Mesendoderm (in vitro differentiated cells): ENCODE results near the gene TRDN.
"Not testable (repeated sequence)": the region's sequence is repeated elsewhere in the genome, so short reads cannot be mapped to it uniquely, and the experiment has no call there.

Experiments
- DNase-seq: peaks from one replicate; pipeline ENCODE4 v3.0.0; 2013
- H2AK5ac ChIP-seq: 2 replicates; pipeline ENCODE4 v1.6.1; 2013; ENCODE audit warnings: low read length, inconsistent platforms
- H2BK120ac ChIP-seq: 2 replicates; pipeline ENCODE4 v1.6.1; 2013; ENCODE audit warnings: low read depth, mild to moderate bottlenecking, low read length, moderate library complexity, mixed read lengths
- H2BK15ac ChIP-seq: replicated peaks from 2 replicates; pipeline ENCODE4 v1.6.1; 2013; ENCODE audit warnings: low read depth, mild to moderate bottlenecking, moderate library complexity
- H2BK5ac ChIP-seq: 2 replicates; pipeline ENCODE4 v1.6.1; 2013; ENCODE audit warnings: low read length, inconsistent platforms
- H3K18ac ChIP-seq: 2 replicates; pipeline ENCODE4 v1.6.1; 2013; ENCODE audit warnings: mild to moderate bottlenecking, low read length, mixed read lengths
- H3K23ac ChIP-seq: one replicate; pipeline ENCODE4 v1.6.1; 2013; ENCODE audit warnings: low read length
- H3K27ac ChIP-seq: 2 replicates; pipeline ENCODE4 v1.5.1; 2013; ENCODE audit warnings: low read depth, mild to moderate bottlenecking, inconsistent platforms, low read length, moderate library complexity
- H3K27me3 ChIP-seq: 2 replicates; pipeline ENCODE4 v1.6.1; 2013; ENCODE audit warnings: low read length, control low read depth, mild to moderate bottlenecking, inconsistent platforms; ENCODE audit not compliant: insufficient read depth, poor library complexity
- H3K36me3 ChIP-seq: 2 replicates; pipeline ENCODE4 v1.6.1; 2013; ENCODE audit warnings: low read length, inconsistent platforms; ENCODE audit not compliant: control insufficient read depth, insufficient read depth
- H3K4ac ChIP-seq: one replicate; pipeline ENCODE4 v1.6.1; 2013; ENCODE audit warnings: low read depth, mild to moderate bottlenecking, low read length, moderate library complexity
- H3K4me1 ChIP-seq: 2 replicates; pipeline ENCODE4 v1.6.1; 2013; ENCODE audit warnings: low read depth, low read length, inconsistent platforms; ENCODE audit not compliant: control insufficient read depth
- H3K4me2 ChIP-seq: 2 replicates; pipeline ENCODE4 v1.6.1; 2013; ENCODE audit warnings: low read length
- H3K4me3 ChIP-seq: 2 replicates; pipeline ENCODE4 v1.5.1; 2013; ENCODE audit warnings: mild to moderate bottlenecking, low read length
- H3K56ac ChIP-seq: one replicate; pipeline ENCODE4 v1.6.1; 2013; ENCODE audit warnings: low read length
- H3K79me1 ChIP-seq: 2 replicates; pipeline ENCODE4 v1.6.1; 2013; ENCODE audit warnings: low read length, inconsistent platforms
- H3K79me2 ChIP-seq: 2 replicates; pipeline ENCODE4 v1.6.1; 2013; ENCODE audit warnings: mild to moderate bottlenecking, low read length; ENCODE audit not compliant: control insufficient read depth, insufficient read depth
- H3K9ac ChIP-seq: 2 replicates; pipeline ENCODE4 v1.6.1; 2013; ENCODE audit warnings: low read length, inconsistent platforms
- H4K5ac ChIP-seq: one replicate; pipeline ENCODE4 v1.6.1; 2013; ENCODE audit warnings: low read length
- H4K8ac ChIP-seq: one replicate; pipeline ENCODE4 v1.6.1; 2013; ENCODE audit warnings: low read depth, mild to moderate bottlenecking, control low read depth, low read length, moderate library complexity
- WGBS: extraction: QIAGEN DNeasy Blood & Tissue Kit; methylation state at CpG from one replicate; pipeline ENCODE4 v1.1.7; 2013; ENCODE audit warnings: low lambda C conversion rate, missing lambda C conversion rate; ENCODE audit not compliant: insufficient coverage; ENCODE audit errors: extremely low coverage; 5-methylcytosine and 5-hydroxymethylcytosine counted together

Gene TRDN

DNA sequence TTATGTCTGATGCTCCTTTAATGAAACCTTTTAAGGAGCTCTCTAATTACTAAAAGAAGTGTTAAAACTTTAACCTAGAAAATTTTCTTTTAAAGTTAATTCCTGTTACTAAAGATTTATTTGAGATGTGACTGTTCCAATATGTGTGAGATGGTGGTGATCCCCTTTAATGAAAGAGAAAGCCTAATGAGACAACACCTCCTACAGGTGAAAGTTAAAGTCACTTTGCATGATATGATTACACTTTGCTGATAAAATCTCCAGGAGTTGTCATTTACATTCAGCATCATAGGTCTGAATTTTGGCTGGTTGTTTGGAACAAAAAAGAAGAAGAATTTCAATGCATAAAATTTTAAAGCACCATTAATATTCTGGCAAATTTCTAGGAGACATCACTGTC is 307.4 kb downstream of the TRDN start:
- H3K4me3 ChIP-seq = no peak overlapping the region
- no peak overlapping the region for H4K8ac ChIP-seq
- no peak overlapping the region for H3K27ac ChIP-seq
- H2AK5ac ChIP-seq = no peak overlapping the region
- no peak overlapping the region for H2BK120ac ChIP-seq
- no peak overlapping the region for H3K18ac ChIP-seq
- H3K9ac ChIP-seq = no peak overlapping the region
- no peak overlapping the region for H2BK15ac ChIP-seq
- no peak overlapping the region for H2BK5ac ChIP-seq
- no peaks in the 10 kb centered on the region for H3K4me1 ChIP-seq
- H4K5ac ChIP-seq = no peak overlapping the region
- no peaks in the 10 kb centered on the region for H3K27me3 ChIP-seq
- no peak overlapping the region for H3K4me2 ChIP-seq
- H3K23ac ChIP-seq = no peak overlapping the region
- H3K79me2 ChIP-seq = no peaks in the 10 kb centered on the region
- H3K79me1 ChIP-seq = no peaks in the 10 kb centered on the region
- DNase-seq = peak; percentile 18
- H3K4ac ChIP-seq = no peak overlapping the region
- no peak overlapping the region for H3K56ac ChIP-seq
- no peaks in the 10 kb centered on the region for H3K36me3 ChIP-seq

DNA sequence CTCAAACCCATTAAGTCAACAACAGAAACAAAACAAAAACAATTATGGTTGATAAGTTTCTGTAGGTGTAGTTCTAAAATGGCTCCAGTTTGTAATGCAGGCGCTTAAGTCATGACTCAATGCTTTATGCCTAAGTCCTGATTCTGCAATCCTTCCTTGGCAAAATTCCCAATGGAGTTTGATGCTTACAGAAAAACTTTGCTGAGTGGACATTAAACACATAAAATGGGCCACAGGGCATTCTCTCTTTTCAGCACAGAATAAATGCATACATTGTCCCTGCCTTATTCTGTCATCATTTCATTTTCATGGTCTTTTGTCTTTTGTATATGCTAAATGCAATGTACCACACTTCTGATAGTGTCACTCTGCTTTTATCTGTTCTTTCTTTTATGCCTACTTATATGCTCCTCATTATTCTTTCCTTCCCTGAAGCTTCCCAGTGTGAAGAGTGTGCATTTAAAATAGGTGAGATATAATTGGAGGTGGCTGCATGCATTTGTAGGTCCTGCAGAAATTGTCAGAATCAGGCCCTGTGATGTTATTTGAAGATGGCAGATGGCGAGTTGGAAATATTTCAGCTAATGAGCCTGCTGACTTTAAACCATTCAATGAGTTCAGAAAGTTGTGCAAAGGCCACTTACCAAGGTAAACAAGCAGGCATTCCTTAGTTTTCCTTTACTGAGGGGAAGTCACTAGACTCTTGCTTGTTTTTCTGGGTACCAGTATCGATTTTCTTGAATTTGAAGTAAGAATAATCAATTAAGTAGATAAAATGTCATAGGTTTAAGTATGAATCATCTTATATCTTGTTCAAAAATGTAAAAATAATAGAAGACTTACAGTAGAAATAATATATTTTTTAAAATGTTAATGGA is 313.1 kb downstream of the TRDN start:
- H3K27me3 ChIP-seq = no peaks in the 10 kb centered on the region
- DNase-seq = no peak
- no peaks in the 10 kb centered on the region for H3K79me2 ChIP-seq

DNA sequence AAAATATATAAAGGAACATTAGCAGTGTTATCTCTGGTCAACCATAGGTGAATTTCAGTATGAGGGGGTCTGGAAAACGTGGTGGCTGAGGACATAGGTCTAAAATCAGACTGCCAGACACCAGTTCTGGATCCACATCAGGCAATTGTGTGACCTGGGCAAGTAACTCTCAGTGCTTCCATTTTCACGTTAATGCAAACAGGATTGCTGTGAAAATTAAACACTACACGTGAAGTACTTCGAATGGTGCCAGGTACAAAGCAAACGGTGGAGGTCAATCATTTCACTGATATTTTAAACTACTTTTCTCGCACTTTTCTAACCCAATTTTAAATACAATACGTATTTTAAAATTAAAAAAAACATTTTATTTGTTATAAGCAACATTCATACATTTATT is 315.7 kb downstream of the TRDN start:
- Histone ChIP-seq H2BK5ac (no peak overlapping the region), H2AK5ac (no peak overlapping the region), H3K4ac (no peak overlapping the region), H3K18ac (no peak overlapping the region), H3K27me3 (no peaks in the 10 kb centered on the region), H3K4me2 (no peak overlapping the region), H3K4me1 (no peaks in the 10 kb centered on the region), H3K36me3 (no peaks in the 10 kb centered on the region), H3K79me2 (no peaks in the 10 kb centered on the region), H3K27ac (no peak overlapping the region), H2BK15ac (no peak overlapping the region), H3K4me3 (no peak overlapping the region), H3K23ac (no peak overlapping the region), H4K8ac (no peak overlapping the region), H3K79me1 (no peaks in the 10 kb centered on the region), H3K9ac (no peak overlapping the region), H2BK120ac (no peak overlapping the region), H4K5ac (no peak overlapping the region), H3K56ac (no peak overlapping the region)
- 100% methylated on average over 2 of the region's 7 CpGs for WGBS
- DNase-seq = no peak

More for the DNA sequence above, 313.1 kb downstream of the TRDN start:
- Histone ChIP-seq H3K79me1 (no peaks in the 10 kb centered on the region), H2BK15ac (no peak overlapping the region), H3K36me3 (no peaks in the 10 kb centered on the region), H3K4ac (no peak overlapping the region), H3K18ac (no peak overlapping the region), H3K4me2 (no peak overlapping the region), H3K27ac (no peak overlapping the region), H4K8ac (no peak overlapping the region), H2BK5ac (no peak overlapping the region), H3K56ac (no peak overlapping the region), H2BK120ac (no peak overlapping the region), H4K5ac (no peak overlapping the region), H3K4me3 (no peak overlapping the region), H3K9ac (no peak overlapping the region), H3K4me1 (no peaks in the 10 kb centered on the region), H2AK5ac (no peak overlapping the region), H3K23ac (no peak overlapping the region)
- no CpG with 5 or more reads among the region's 3 CpGs for WGBS

DNA sequence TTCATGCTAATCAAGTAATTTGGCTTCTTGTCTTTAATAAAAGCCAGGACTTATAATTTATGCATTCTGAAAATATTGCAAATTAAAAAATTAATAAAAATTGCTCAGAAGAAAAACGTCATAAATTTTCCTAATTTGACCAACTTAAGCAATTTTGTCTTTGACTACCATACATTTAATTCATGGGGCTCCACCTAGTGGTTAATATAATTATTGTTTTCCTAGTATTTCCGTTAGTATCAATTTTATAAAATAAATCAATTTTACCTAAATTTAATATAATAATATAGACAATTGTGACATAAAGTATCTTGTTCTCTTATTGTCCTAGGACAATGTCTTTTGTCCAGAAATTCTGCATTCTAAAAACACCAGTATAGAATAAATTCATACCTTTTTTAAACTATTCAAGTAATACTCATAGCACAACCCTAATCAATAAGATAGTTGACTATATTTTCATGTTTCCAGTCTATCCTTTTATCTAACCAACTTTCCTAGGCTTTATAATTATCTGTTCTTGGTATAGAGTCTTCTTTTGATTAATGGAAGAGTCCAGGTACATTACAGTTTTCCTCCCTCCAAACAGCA is 319.9 kb downstream of the TRDN start:
- Histone ChIP-seq H2AK5ac (no peak overlapping the region), H2BK5ac (no peak overlapping the region), H3K4me3 (no peak overlapping the region), H2BK15ac (no peak overlapping the region), H3K4ac (no peak overlapping the region), H3K56ac (no peak overlapping the region), H4K8ac (no peak overlapping the region), H3K18ac (no peak overlapping the region), H3K27me3 (no peaks in the 10 kb centered on the region), H3K9ac (no peak overlapping the region), H3K4me2 (no peak overlapping the region), H3K79me2 (no peaks in the 10 kb centered on the region), H3K27ac (no peak overlapping the region), H3K36me3 (no peaks in the 10 kb centered on the region), H3K79me1 (no peaks in the 10 kb centered on the region), H4K5ac (no peak overlapping the region), H3K23ac (no peak overlapping the region), H3K4me1 (no peaks in the 10 kb centered on the region), H2BK120ac (no peak overlapping the region)
- no CpG with 5 or more reads among the region's 2 CpGs for WGBS
- DNase-seq = peak; percentile 1

DNA sequence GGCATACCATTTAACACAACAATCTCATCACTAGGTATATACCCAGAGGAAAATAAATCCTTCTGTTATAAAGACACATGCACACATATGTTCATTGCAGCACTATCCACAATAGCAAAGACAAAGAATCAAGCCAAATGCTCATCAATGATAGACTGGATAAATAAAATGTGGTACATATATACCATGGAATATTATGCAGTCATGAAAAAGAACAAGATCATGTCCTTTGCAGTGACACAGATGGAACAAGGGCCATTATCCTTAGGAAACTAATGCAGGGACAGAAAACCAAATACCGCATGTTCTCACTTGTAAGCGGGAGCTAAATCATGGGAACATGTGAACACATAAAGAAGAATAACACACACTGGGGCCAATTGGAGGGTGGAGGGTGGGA is 322.3 kb downstream of the TRDN start:
- not testable (repeated sequence) for H2BK120ac ChIP-seq, H3K4me1 ChIP-seq, H3K27ac ChIP-seq, H3K4ac ChIP-seq, H4K5ac ChIP-seq, H3K4me2 ChIP-seq, H2AK5ac ChIP-seq, H2BK15ac ChIP-seq, DNase-seq, H3K18ac ChIP-seq, H3K9ac ChIP-seq, H2BK5ac ChIP-seq, H3K36me3 ChIP-seq, H3K79me1 ChIP-seq, H3K79me2 ChIP-seq, H3K27me3 ChIP-seq, H3K4me3 ChIP-seq, H4K8ac ChIP-seq, H3K56ac ChIP-seq, H3K23ac ChIP-seq
- no CpG with 5 or more reads among the region's 2 CpGs for WGBS
